Measurements from ENCODE around the gene NFKBIE. TPM values are rescaled to one million over a fixed set of nuclear protein-coding genes. Genes with fewer than 3 reads are reported as not detected.
A peak's percentile ranks its signal among the peaks of the same experiment; 100 is the strongest.

Gene NFKBIE
- total and polyA plus RNA-seq, 9 of the 15 experiments (the other 6 are each of a cell fraction or from before 2014, with no cell fraction given), result 2.1 to 16.4 (median 11.7) TPM

DNA sequence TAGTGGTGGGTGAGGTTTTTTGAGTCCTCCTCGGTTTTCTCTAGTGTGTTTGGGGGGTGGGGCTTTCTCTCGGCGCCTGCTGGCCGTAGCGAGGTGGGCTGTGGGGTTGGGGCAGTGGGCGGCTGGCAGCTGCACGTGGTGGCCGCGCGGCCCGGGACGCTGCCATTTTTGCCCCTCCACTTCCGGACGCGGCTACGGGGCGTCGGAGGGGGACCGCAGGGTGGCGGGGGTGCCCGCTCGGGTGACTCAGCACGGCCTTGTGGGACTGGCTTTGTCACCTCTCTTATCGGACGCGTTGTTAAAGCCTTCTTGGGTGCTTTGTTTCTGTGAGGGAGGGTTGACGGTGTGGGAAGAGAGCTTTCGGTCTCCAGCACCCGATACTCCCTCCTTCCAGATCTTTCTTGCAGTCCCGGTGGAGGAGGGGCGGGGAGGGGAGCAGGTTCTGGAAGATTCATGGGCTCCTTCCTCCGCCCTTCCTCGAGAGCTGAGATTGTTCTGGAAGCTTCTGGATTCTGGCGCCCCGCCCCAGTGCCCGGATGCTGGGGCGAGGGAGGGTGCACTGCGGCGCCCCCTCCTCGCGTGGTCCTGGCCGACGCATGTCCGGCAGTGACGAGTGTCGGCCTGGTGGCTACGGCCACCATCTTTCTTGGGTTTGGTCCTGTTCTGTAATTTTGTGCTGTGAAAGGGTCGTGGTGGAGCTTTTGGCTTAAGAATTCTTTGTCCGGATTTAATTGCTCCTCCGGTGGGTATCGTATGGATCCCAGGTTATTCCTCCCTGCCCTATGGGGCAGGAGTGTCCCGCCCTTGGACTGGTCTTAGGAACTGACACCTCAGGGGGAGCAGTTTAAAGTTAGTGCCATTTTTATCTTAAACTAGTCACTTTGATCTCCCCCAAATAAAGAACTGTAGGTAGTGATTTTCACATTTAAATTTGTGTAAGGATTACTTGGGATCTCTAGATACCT lies 17.7 kb downstream of the NFKBIE start (continued):
- TF ChIP-seq, protein P1, sequence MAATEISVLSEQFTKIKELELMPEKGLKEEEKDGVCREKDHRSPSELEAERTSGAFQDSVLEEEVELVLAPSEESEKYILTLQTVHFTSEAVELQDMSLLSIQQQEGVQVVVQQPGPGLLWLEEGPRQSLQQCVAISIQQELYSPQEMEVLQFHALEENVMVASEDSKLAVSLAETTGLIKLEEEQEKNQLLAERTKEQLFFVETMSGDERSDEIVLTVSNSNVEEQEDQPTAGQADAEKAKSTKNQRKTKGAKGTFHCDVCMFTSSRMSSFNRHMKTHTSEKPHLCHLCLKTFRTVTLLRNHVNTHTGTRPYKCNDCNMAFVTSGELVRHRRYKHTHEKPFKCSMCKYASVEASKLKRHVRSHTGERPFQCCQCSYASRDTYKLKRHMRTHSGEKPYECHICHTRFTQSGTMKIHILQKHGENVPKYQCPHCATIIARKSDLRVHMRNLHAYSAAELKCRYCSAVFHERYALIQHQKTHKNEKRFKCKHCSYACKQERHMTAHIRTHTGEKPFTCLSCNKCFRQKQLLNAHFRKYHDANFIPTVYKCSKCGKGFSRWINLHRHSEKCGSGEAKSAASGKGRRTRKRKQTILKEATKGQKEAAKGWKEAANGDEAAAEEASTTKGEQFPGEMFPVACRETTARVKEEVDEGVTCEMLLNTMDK (IDR thresholded peaks at IDR 0.05; ENCODE audit: borderline replicate concordance, insufficient read depth, low read depth, low read length, poor library complexity, severe bottlenecking), result peak; percentile 4
- no peak for TF ChIP-seq ZHX1 (conservative IDR thresholded peaks at IDR 0.05; ENCODE audit: low read length)
- no peak for TF ChIP-seq PHTF2 (CRISPR knock-in tag; IDR thresholded peaks at IDR 0.05)
- TF ChIP-seq, protein P2, sequence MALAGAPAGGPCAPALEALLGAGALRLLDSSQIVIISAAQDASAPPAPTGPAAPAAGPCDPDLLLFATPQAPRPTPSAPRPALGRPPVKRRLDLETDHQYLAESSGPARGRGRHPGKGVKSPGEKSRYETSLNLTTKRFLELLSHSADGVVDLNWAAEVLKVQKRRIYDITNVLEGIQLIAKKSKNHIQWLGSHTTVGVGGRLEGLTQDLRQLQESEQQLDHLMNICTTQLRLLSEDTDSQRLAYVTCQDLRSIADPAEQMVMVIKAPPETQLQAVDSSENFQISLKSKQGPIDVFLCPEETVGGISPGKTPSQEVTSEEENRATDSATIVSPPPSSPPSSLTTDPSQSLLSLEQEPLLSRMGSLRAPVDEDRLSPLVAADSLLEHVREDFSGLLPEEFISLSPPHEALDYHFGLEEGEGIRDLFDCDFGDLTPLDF (CRISPR knock-in tag; IDR thresholded peaks at IDR 0.05), result 0 out of 2 replicates have a peak, but pooled peaks have one; percentile 23
- TF ChIP-seq ZFP30 (CRISPR knock-in tag; IDR thresholded peaks at IDR 0.05; ENCODE audit: borderline replicate concordance), result no peak
- peak; percentile 95 for TF ChIP-seq BACH1 (tag; IDR thresholded peaks at IDR 0.05)
- peak; percentile 80 for TF ChIP-seq BHLHE40 (IDR thresholded peaks at IDR 0.05; ENCODE audit: low read length)
- peak; percentile 33; the same call in 1 of the 2 replicates for TF ChIP-seq FOXP4 (CRISPR knock-in tag; IDR thresholded peaks at IDR 0.05; ENCODE audit: borderline replicate concordance)
- TF ChIP-seq KLF16 (IDR thresholded peaks at IDR 0.05), result peak; percentile 63; the same call in 1 of the 2 replicates
- no peak for TF ChIP-seq STAT5A (IDR thresholded peaks at IDR 0.05; ENCODE audit: borderline replicate concordance, low read length)
- TF ChIP-seq, protein P3, sequence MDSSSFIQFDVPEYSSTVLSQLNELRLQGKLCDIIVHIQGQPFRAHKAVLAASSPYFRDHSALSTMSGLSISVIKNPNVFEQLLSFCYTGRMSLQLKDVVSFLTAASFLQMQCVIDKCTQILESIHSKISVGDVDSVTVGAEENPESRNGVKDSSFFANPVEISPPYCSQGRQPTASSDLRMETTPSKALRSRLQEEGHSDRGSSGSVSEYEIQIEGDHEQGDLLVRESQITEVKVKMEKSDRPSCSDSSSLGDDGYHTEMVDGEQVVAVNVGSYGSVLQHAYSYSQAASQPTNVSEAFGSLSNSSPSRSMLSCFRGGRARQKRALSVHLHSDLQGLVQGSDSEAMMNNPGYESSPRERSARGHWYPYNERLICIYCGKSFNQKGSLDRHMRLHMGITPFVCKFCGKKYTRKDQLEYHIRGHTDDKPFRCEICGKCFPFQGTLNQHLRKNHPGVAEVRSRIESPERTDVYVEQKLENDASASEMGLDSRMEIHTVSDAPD (CRISPR knock-in tag; IDR thresholded peaks at IDR 0.05), result no peak
- peak; percentile 88 for TF ChIP-seq ZC3H4 (CRISPR knock-in tag; IDR thresholded peaks at IDR 0.05; ENCODE audit: borderline replicate concordance)
- TF ChIP-seq HES1 (IDR thresholded peaks at IDR 0.05; ENCODE audit: low read depth), result no peak
- peak; percentile 86 for TF ChIP-seq ZBTB17 (CRISPR knock-in tag; IDR thresholded peaks at IDR 0.05)
- no peak for TF ChIP-seq NELFE (IDR thresholded peaks at IDR 0.05; ENCODE audit: insufficient read depth, insufficient read length)
- no peak for TF ChIP-seq SETDB1 (IDR thresholded peaks at IDR 0.05; ENCODE audit: low read length)
